Activated CD8-positive, alpha-beta T cell treated with anti-CD3 and anti-CD28 coated beads for 36 hours (primary cell): ENCODE results near the gene LTF. TPM values are rescaled to one million over a fixed set of nuclear protein-coding genes. Genes with fewer than 3 reads are reported as not detected.
"Not testable (repeated sequence)": the region's sequence is repeated elsewhere in the genome, so short reads cannot be mapped to it uniquely, and the experiment has no call there.

Experiments
- ATAC-seq: fragments of 200-7000 bp; cut with Tn5 transposase; one replicate; pipeline ENCODE4 v1.10.0; 2021; ENCODE audit warnings: mild to moderate bottlenecking, moderate library complexity
- CTCF ChIA-PET: fragments of 350-600 bp; sonication (Branson Sonifier 250); formaldehyde crosslinking; loops from one replicate; lab custom pipeline; 2021; ENCODE audit warnings: antibody characterized with exemption; lab: Charles Lee
- POLR2A ChIA-PET: fragments of 350-600 bp; sonication (Branson Sonifier 250); formaldehyde crosslinking; loops from one replicate; lab custom pipeline; 2021; ENCODE audit warnings: antibody characterized with exemption; lab: Charles Lee
- DNase-seq: peaks from one replicate; pipeline ENCODE4 v3.0.0-alpha.2; 2020
- H3K27ac Mint-ChIP-seq: one replicate; pipeline ENCODE4 v1.8.0; 2021; ENCODE audit warnings: mild to moderate bottlenecking, mixed read lengths
- H3K27me3 Mint-ChIP-seq: one replicate; pipeline ENCODE4 v1.8.0; 2021; ENCODE audit warnings: mixed read lengths
- H3K36me3 Mint-ChIP-seq: one replicate; pipeline ENCODE4 v1.8.0; 2021; ENCODE audit warnings: low read depth, mixed read lengths
- H3K4me1 Mint-ChIP-seq: one replicate; pipeline ENCODE4 v1.8.0; 2021; ENCODE audit warnings: low read depth, mixed read lengths
- H3K4me3 Mint-ChIP-seq: one replicate; pipeline ENCODE4 v1.8.0; 2021; ENCODE audit warnings: mild to moderate bottlenecking, moderate library complexity, mixed read lengths
- H3K9me3 Mint-ChIP-seq: one replicate; pipeline ENCODE4 v1.8.0; 2021; ENCODE audit warnings: mixed read lengths
- intact Hi-C: fragments of 100-400 bp; cut with micrococcal nuclease; formaldehyde crosslinking; loops from one replicate; pipeline ENCODE4 v1.10.0; 2022
- total RNA-seq, 2 experiments: library from RNA; stranded (reverse); gene quantifications; one replicate each; pipeline ENCODE4 v1.2.3, GENCODE V29; 2021
- TF ChIP-seq, protein P1 (sequence below): fragments of 200-600 bp; IDR thresholded peaks from one replicate; pipeline ENCODE4 v1.8.0; 2022; ENCODE audit warnings: antibody characterized with exemption, mild to moderate bottlenecking

The LTF gene
- total RNA-seq, 2 experiments from 2014 or later = not detected

- H3K4me3 Mint-ChIP-seq = no peak overlapping the region
- TF ChIP-seq, protein P1, sequence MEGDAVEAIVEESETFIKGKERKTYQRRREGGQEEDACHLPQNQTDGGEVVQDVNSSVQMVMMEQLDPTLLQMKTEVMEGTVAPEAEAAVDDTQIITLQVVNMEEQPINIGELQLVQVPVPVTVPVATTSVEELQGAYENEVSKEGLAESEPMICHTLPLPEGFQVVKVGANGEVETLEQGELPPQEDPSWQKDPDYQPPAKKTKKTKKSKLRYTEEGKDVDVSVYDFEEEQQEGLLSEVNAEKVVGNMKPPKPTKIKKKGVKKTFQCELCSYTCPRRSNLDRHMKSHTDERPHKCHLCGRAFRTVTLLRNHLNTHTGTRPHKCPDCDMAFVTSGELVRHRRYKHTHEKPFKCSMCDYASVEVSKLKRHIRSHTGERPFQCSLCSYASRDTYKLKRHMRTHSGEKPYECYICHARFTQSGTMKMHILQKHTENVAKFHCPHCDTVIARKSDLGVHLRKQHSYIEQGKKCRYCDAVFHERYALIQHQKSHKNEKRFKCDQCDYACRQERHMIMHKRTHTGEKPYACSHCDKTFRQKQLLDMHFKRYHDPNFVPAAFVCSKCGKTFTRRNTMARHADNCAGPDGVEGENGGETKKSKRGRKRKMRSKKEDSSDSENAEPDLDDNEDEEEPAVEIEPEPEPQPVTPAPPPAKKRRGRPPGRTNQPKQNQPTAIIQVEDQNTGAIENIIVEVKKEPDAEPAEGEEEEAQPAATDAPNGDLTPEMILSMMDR = no peak
- H3K9me3 Mint-ChIP-seq = no peaks in the 10 kb centered on the region
- H3K27me3 Mint-ChIP-seq = peaks cover 4% of the 10 kb centered on the region
- intact Hi-C loops = no loop called here
- no peak overlapping the region for H3K27ac Mint-ChIP-seq
- no peak for DNase-seq
- ATAC-seq = no peak
- H3K36me3 Mint-ChIP-seq = no peaks in the 10 kb centered on the region
- CTCF ChIA-PET = no interaction called here
- POLR2A ChIA-PET = interaction anchor here (1.0 kb wide), 1 partner anchor 13 kb away, joined by 4 read pairs; the partner anchor contains the start of genes CCR5AS and CCRL2
- peaks cover 10% of the 10 kb centered on the region for H3K4me1 Mint-ChIP-seq
Measured at GRCh38 chr3:46393554-46394434, 70.9 kb downstream of the LTF start.

GRCh38 chr3:46393011-46393410 lies 71.7 kb downstream of the LTF start:
- peaks cover 10% of the 10 kb centered on the region for H3K4me1 Mint-ChIP-seq
- no peak for ATAC-seq
- no peak overlapping the region for H3K27ac Mint-ChIP-seq
- DNase-seq = no peak
- peaks cover 4% of the 10 kb centered on the region for H3K27me3 Mint-ChIP-seq
- H3K36me3 Mint-ChIP-seq = no peaks in the 10 kb centered on the region
- intact Hi-C loops = no loop called here
- ChIA-PET CTCF (no interaction called here), POLR2A (interaction anchor here (1.0 kb wide), 1 partner anchor 14 kb away, joined by 4 read pairs; the partner anchor contains the start of genes CCR5AS and CCRL2)
- TF ChIP-seq, protein P1 = no peak
- no peaks in the 10 kb centered on the region for H3K9me3 Mint-ChIP-seq
- H3K4me3 Mint-ChIP-seq = no peak overlapping the region

DNA sequence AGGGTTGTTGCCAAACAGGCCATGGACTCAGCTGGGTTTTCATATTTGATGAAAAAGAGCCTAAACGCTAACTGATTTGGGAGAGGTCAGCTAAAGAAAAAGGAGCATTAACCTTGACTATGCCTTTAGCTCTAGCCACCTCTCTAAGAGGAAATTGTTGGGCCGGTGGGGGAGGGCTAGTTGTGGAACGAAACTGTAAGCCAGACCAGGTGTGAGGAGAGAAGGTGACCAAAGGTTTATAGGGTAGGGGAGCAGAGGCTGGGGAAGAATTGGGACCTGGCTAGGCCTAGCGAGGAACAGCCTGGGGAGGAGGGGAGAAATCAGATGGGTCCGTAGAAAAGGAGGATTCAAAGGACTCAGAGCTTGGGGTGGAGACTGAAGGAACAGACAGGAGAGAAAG lies 73.2 kb downstream of the LTF start:
- H3K36me3 Mint-ChIP-seq, DNase-seq, intact Hi-C loops, CTCF ChIA-PET, H3K4me3 Mint-ChIP-seq, ATAC-seq, H3K27me3 Mint-ChIP-seq, H3K27ac Mint-ChIP-seq, H3K4me1 Mint-ChIP-seq, H3K9me3 Mint-ChIP-seq: not testable (repeated sequence)
- POLR2A ChIA-PET = interaction anchor here (0.6 kb wide), 1 partner anchor 259 kb away, joined by 3 read pairs; no protein-coding TSS in a partner anchor

DNA sequence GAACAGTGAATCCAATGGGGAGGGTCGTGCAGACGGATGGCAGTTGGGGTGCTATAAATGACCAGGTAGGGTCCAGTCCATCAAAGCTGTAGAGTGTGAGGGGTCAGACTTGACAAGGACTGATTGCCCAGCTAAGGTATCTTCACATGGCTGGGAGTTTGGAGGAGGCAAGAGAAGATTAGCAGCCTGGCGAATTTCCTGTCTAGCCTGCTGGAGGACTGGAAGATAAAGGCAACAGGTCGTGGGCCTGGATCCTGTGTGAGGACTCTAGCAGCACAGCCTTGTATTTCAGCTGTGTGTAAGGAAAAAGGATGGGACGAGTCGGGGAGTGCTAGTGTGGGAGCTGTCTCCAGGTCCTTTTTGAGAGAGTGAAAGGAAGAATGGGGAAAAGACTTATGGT lies 75.4 kb downstream of the LTF start:
- H3K36me3 Mint-ChIP-seq = no peaks in the 10 kb centered on the region
- intact Hi-C loops = no loop called here
- H3K9me3 Mint-ChIP-seq = no peaks in the 10 kb centered on the region
- peaks cover 4% of the 10 kb centered on the region for H3K27me3 Mint-ChIP-seq
- ChIA-PET CTCF (interaction anchor here (1.0 kb wide), 1 partner anchor 99 kb away, joined by 4 read pairs; no protein-coding TSS in a partner anchor), POLR2A (no interaction called here)
- no peak overlapping the region for H3K27ac Mint-ChIP-seq
- ATAC-seq (no peak), DNase-seq (no peak)
- H3K4me3 Mint-ChIP-seq = no peak overlapping the region
- H3K4me1 Mint-ChIP-seq = peaks cover 4% of the 10 kb centered on the region
- TF ChIP-seq, protein P1 = no peak

DNA sequence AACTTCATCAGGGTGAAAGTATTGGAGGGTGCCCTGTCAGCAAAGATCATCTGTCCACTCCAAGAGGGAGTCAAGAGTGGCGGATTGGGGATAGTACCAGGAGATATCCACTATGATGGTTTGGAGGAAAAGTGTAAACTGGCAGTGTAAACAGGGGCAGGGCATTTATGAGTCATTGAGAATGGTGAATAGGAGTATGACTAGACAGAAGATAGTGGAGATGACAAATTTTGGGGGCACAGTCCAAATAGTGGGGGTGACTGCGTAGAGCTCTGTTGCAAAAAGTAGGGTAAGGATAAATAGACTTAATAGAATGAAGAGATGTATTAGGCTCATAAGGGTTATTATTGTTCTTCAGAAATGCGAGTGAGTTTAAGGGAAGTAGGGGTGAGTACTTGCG lies 75.9 kb downstream of the LTF start:
- DNase-seq, H3K36me3 Mint-ChIP-seq, H3K27ac Mint-ChIP-seq, H3K9me3 Mint-ChIP-seq, H3K27me3 Mint-ChIP-seq, intact Hi-C loops, ATAC-seq, H3K4me1 Mint-ChIP-seq, H3K4me3 Mint-ChIP-seq: not testable (repeated sequence)
- CTCF ChIA-PET = interaction anchor here (1.0 kb wide), 1 partner anchor 100 kb away, joined by 4 read pairs; no protein-coding TSS in a partner anchor
- POLR2A ChIA-PET = interaction anchor here (0.5 kb wide), 1 partner anchor 58 kb away, joined by 3 read pairs; no protein-coding TSS in a partner anchor
